SU-DHL-6 (cell line): Measurements from ENCODE around the gene ZMYND11.

Experiments
- CTCF ChIP-seq: fragments of 200-600 bp; sonication (generic); IDR thresholded peaks from one replicate; pipeline ENCODE4 v1.5.1; 2017; ENCODE audit warnings: antibody characterized with exemption, mild to moderate bottlenecking, low read length, moderate library complexity; ENCODE audit not compliant: insufficient read depth, poor library complexity, severe bottlenecking
- EZH2phosphoT487 ChIP-seq: fragments of 200-600 bp; sonication (generic), shearing (Covaris generic); conservative IDR thresholded peaks from 2 replicates; pipeline ENCODE4 v1.6.1; 2018; ENCODE audit warnings: mild to moderate bottlenecking, antibody characterized with exemption, low read length, moderate library complexity, mixed read lengths

DNA sequence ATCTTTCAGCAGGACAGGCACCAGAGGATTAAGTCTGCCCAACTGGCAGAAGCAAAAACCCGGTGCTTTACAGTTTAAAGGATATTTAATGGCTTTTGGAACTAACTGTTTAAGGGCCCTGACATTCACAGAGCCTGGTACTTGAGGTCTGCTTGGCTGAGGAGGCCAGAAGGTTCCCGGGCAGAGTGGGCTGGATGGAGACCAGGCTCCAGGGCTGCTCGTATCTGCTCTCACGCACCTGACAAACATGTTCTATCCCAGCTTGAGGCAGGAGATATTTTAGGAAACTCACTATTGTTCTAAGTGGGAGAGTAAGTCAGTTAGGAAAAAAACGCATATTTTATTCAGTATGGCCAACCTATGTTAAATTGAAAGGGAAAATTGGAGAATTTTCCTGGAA is 143.5 kb downstream of the ZMYND11 start:
- TF ChIP-seq CTCF = no peak
- TF ChIP-seq EZH2phosphoT487 = no peak
